Pancreas (tissue), 10 donors: Measurements from ENCODE around the gene NR5A2. TPM values are rescaled to one million over a fixed set of nuclear protein-coding genes. Genes with fewer than 3 reads are reported as not detected.

Experiments used
- ATAC-seq, 4 donors: fragments of 200-7000 bp; cut with Tn5 transposase; one replicate each; pipeline versions ENCODE4 v1.8.0 to v1.9.1; 2020; ENCODE audit warnings: mild to moderate bottlenecking in 4 of 4, moderate library complexity in 4 of 4
- DNase-seq, 6 donors: peaks; one replicate each; pipeline ENCODE4 v3.0.0-alpha.2; 2020
- FAIRE-seq: peaks from 2 replicates; lab custom pipeline; 2012; peaks lifted over from hg19 to GRCh38; lab: Jason Lieb, UNC
- H3K27ac ChIP-seq, 4 donors: fragments of 200-600 bp; sonication (generic); 1 replicate in 3 of 4; 2 replicates in 1 of 4; pipeline versions ENCODE4 v1.5.0 to v1.8.0; 2020
- H3K27me3 ChIP-seq, 4 donors: fragments of 200-600 bp; one replicate each; pipeline ENCODE4 v1.8.0; 2021
- H3K36me3 ChIP-seq, 3 donors: fragments of 200-600 bp; sonication (generic) in 1 of 3; one replicate each; pipeline versions ENCODE4 v1.5.0 to v1.8.0; 2020 to 2021
- H3K4me1 ChIP-seq, 3 donors: fragments of 200-600 bp; one replicate each; pipeline ENCODE4 v1.8.0; 2021
- H3K4me3 ChIP-seq, 4 donors: fragments of 200-600 bp; sonication (generic) in 2 of 4; one replicate each; pipeline versions ENCODE4 v1.5.0 to v1.8.0; 2020 to 2021
- H3K9me3 ChIP-seq, 4 donors: fragments of 200-600 bp; one replicate each; pipeline ENCODE4 v1.8.0; 2021
- WGBS, 2 donors: extraction: QIAGEN DNeasy Blood & Tissue Kit; methylation state at CpG; one replicate each; pipeline ENCODE4 v1.1.7; 2013; 5-methylcytosine and 5-hydroxymethylcytosine counted together
- intact Hi-C, 3 donors: fragments of 100-400 bp; cut with DNase I; formaldehyde crosslinking; loops; one replicate each; pipeline versions ENCODE4 v1.11.1 to v1.14.2; 2022
- polyA plus RNA-seq, 2 donors: library from polyadenylated mRNA; stranded (reverse); fragments of 200-250 nt; gene quantifications; one replicate each; pipeline ENCODE4 v1.2.3, GENCODE V29; 2013
- total RNA-seq, 6 donors: library from RNA; stranded (reverse); fragmentation: NEBNext Ultra II Directional in 4 of 6; extraction: Animal tissue kit (Norgen Biotek cat#: 25700) in 4 of 6; gene quantifications; one replicate each; pipeline versions ENCODE4 v1.2.1 to v1.2.4, GENCODE V29; 2021 to 2023
- TF ChIP-seq, protein P1 (sequence below), 4 donors: fragments of 200-600 bp; sonication (generic) in 3 of 4; IDR thresholded peaks; one replicate each; pipeline versions ENCODE4 v1.5.0 to v1.8.0; 2021; ENCODE audit warnings: antibody characterized with exemption in 4 of 4
- donor health status: healthy with polysubstance abuse.
- donor health status: DM: no; HTN: no; CAD: no; lungs with moderate emphysema.
- donor health status: DM: no; HTN: no; CAD: no.
- donor health status: control.
- donor health status: control.
- donor health status: Bipolar disorder and iron deficiency.
- donor health status: DM: yes; HTN: yes; CAD: no.
- donor health status: DM: no; HTN: no; CAD: no.
- donor health status: DM: no; HTN: no; CAD: no.
- donor health status: DM: yes; HTN: yes; CAD: no.

NR5A2 gene
- total and polyA plus RNA-seq, 8 donors, result 28.3 to 114 (median 82.5) TPM

DNA sequence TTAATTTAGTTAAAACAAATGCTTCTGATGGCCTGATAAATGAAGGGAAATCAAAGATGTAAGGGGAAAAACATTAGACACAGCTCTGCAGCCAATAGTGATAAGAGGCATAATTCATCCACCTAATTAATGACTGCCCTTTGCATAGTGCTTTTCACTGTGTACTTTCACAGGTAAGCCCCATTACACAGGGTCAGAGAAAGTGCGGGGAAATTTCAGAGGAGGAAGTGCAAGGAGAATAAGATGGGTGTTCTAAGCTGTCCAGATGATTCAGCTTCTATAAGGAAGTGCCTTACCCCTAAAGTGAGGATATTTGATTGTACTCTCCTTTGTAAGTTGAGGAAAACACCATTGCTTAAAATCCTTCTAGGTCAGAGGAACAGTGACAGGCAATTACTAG is 88.0 kb downstream of the NR5A2 start:
- peak in 3 of 4 donors; percentile 40 to 68 (median 56) for ATAC-seq
- intact Hi-C loops, result no loop called here

DNA sequence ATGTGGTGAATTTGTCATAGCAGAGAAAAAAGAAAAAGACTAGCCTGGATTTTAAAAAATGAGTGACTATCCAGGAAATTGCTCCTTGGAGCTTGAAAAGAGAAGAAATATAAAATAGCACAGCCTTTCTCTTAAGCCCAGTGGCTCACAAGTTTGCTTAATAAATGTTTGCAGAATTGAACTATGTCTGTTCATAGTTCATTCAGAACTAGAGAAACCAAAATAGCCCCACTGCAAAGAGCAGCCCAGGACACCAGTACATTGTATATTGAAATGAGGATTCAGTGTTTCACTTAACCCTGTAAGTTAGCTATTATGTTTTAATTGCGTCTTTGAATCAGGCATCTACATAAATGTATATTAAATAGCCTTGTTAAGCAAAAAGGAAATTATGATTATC is 88.8 kb downstream of the NR5A2 start:
- TF ChIP-seq, protein P1, sequence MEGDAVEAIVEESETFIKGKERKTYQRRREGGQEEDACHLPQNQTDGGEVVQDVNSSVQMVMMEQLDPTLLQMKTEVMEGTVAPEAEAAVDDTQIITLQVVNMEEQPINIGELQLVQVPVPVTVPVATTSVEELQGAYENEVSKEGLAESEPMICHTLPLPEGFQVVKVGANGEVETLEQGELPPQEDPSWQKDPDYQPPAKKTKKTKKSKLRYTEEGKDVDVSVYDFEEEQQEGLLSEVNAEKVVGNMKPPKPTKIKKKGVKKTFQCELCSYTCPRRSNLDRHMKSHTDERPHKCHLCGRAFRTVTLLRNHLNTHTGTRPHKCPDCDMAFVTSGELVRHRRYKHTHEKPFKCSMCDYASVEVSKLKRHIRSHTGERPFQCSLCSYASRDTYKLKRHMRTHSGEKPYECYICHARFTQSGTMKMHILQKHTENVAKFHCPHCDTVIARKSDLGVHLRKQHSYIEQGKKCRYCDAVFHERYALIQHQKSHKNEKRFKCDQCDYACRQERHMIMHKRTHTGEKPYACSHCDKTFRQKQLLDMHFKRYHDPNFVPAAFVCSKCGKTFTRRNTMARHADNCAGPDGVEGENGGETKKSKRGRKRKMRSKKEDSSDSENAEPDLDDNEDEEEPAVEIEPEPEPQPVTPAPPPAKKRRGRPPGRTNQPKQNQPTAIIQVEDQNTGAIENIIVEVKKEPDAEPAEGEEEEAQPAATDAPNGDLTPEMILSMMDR (IDR thresholded peaks at IDR 0.05), result no peak
- Histone ChIP-seq H3K4me3 (no peak overlapping the region), H3K9me3 (no peaks in the 10 kb centered on the region), H3K27ac (peak overlapping the region in 1 of 4 donors; percentile 48), H3K4me1 (peaks cover 4 to 24% (median 10%) of the 10 kb centered on the region in 3 donors), H3K36me3 (peaks cover 0 to 46% (median 4%) of the 10 kb centered on the region in 3 donors), H3K27me3 (no peaks in the 10 kb centered on the region)
- no peak for FAIRE-seq
- DNase-seq, result no peak
- WGBS, 2 donors, result 95 to 98% methylated on average over 1 of the region's 1 CpG
- no peak for ATAC-seq
- intact Hi-C loops, result no loop called here

More for the DNA sequence above, 88.0 kb downstream of the NR5A2 start:
- Histone ChIP-seq H3K36me3 (peaks cover 0 to 40% (median 4%) of the 10 kb centered on the region in 3 donors), H3K4me1 (peaks cover 4 to 25% (median 10%) of the 10 kb centered on the region in 3 donors), H3K27ac (peak overlapping the region in 2 of 4 donors; percentile 26 to 48), H3K4me3 (no peak overlapping the region), H3K9me3 (no peaks in the 10 kb centered on the region), H3K27me3 (no peaks in the 10 kb centered on the region)
- 61% methylated on average over 1 of the region's 1 CpG for WGBS, 2 donors
- TF ChIP-seq, protein P1 (IDR thresholded peaks at IDR 0.05), result no peak
- FAIRE-seq (no peak), DNase-seq (no peak)

DNA sequence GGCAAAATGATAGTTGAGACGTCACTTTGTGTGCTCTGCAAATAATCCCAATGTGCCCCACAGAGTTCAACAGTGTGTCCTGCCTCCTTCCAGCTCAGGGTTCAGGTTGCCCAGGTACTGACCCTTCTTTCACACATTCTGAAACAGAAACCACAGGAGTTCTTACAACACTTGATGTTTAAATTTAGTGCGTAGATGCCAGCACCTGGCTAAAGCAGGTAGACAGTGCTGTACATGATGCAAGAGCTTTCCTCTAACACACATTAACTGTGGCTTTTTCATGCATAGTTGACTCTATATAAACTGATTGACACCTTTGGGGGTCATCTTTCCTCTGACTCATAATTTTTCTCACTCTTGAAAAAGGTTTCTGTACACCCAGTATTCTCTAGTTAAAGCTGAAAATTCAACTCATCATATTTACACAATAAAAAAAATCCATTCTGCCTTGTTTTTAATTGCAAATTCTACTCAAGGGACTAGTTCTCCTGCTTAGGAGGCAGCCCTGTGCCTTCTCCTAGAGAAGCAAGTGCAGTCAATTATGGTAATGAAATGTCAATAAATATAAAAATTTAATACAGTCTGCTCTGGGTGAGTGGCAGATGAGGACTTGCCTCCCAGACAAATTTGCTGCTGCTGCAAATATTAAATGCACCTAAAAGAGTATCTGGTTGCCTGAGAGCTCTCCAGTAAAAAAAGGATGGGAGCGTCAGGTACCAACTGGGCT is 91.4 kb downstream of the NR5A2 start:
- no peak for DNase-seq
- intact Hi-C loops, result no loop called here
- peaks cover 0 to 47% (median 12%) of the 10 kb centered on the region in 3 donors for H3K36me3 ChIP-seq
- TF ChIP-seq, protein P1 (IDR thresholded peaks at IDR 0.05), result no peak
- no peak overlapping the region for H3K27ac ChIP-seq
- no peak for FAIRE-seq
- peaks cover 4 to 10% (median 10%) of the 10 kb centered on the region in 3 donors for H3K4me1 ChIP-seq
- peak in 2 of 4 donors; percentile 10 to 12 for ATAC-seq
- no peak overlapping the region for H3K4me3 ChIP-seq
- no peaks in the 10 kb centered on the region for H3K9me3 ChIP-seq
- H3K27me3 ChIP-seq, result no peaks in the 10 kb centered on the region
- 77 to 79% methylated on average over 3 of the region's 3 CpGs for WGBS, 2 donors

DNA sequence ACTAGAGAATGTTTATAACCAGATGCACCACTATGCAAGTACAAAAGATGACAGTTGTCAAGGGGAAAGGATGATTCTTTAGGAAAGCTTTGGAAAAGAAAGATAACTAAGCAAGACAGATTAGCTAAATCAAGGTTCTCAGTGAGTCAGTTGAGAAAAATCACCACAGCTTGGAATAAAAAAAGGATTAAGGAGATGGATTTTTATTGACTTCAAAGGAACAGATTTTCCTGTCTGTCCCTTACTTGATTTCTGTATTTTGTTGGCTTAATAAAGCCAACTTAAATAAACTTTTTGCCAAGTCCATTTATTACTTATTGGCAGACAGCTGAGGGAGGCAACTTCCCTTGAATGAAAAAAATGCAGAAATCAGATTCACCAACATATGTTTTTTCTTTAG is 93.9 kb downstream of the NR5A2 start:
- no peak overlapping the region for H3K4me3 ChIP-seq
- peaks cover 0 to 64% (median 18%) of the 10 kb centered on the region in 3 donors for H3K36me3 ChIP-seq
- H3K4me1 ChIP-seq, result peaks cover 3 to 4% (median 4%) of the 10 kb centered on the region in 3 donors
- H3K9me3 ChIP-seq, result no peaks in the 10 kb centered on the region
- ATAC-seq (no peak), FAIRE-seq (no peak), DNase-seq (no peak)
- TF ChIP-seq, protein P1 (IDR thresholded peaks at IDR 0.05), result no peak
- no peak overlapping the region for H3K27ac ChIP-seq
- H3K27me3 ChIP-seq, result no peaks in the 10 kb centered on the region
- intact Hi-C loops, result no loop called here

DNA sequence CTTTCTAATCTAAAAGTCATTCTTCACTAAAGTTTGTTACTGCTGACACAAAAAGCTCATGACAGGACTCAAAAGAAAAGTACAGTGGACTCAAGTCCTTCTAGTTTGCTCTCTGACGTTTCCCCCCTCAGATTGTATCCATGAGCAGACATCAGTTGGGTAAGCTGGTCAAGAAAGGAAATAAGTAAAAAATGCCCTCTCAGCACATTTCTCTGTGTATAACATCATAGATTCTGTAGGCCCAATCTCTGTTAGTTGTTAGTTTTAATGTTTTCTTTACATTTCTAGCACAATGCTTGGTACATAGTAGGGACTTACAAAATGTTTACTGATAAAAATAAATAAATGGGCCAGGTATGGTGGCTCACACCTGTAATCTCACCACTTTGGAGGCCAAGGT is 96.8 kb downstream of the NR5A2 start:
- DNase-seq, result no peak
- Histone ChIP-seq H3K9me3 (no peaks in the 10 kb centered on the region), H3K4me1 (peaks cover 5 to 11% (median 5%) of the 10 kb centered on the region in 3 donors), H3K4me3 (no peak overlapping the region), H3K36me3 (peaks cover 0 to 73% (median 18%) of the 10 kb centered on the region in 3 donors), H3K27ac (no peak overlapping the region), H3K27me3 (no peaks in the 10 kb centered on the region)
- ATAC-seq, result no peak
- WGBS, 2 donors, result 62 to 65% methylated on average over 1 of the region's 1 CpG
- FAIRE-seq, result no peak
- intact Hi-C loops, result no loop called here
- TF ChIP-seq, protein P1 (IDR thresholded peaks at IDR 0.05), result no peak
